GM12874 (cell line): ENCODE data around the gene C1QL3.

Experiments
- TF ChIP-seq, protein P1 (sequence below): IDR thresholded peaks from 2 replicates; pipeline ENCODE4 v1.5.1; 2011; ENCODE audit warnings: low read depth, mild to moderate bottlenecking, control low read depth, low read length, moderate library complexity; ENCODE audit not compliant: insufficient read depth

C1QL3 gene

DNA sequence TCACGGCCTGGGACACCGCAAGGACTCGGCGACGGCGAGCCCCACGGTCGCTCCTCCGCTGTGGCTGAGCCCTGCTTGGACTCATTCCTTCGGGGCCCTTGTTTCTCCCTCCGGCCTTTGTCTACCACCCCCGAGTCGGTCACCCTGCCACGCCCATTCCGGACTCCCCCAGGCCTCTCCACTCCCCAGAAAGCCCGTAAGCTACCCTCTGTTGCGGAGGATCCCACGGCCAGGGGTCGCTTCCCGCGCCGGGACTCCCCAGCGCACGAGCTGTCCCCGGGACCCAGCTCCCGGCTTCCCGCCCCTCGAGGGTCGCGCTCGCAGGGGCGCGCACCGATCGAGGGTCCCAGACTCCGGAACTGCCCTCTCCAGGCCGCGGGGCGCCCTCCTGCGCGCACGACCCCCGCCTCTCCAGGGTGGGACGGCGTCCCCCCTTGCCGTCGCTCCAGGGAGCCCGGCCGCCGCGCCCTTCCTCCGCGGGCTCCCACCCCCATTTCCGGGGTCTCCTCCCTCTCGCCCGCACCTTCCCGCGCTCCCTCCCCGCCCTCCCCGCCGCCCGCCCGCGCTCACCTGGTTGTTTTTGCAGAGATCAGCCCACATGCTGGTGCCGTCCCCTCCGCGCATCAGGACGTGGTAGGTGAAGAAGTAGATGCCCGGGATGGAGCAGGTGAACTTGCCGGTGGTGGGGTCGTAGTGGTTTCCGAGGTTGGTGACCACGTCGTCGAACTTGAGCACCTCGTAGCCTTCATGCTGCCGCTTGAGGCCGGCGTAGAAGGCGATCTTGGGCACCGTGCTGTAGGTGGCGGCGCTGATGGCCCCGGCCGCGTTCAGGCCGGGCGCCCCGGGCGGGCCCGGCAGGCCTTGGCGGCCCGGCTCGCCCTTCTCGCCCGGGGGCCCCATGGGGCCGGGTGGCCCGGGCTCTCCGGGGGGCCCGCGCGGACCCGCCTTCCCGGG is 1.5 kb downstream of the C1QL3 start:
- TF ChIP-seq, protein P1, sequence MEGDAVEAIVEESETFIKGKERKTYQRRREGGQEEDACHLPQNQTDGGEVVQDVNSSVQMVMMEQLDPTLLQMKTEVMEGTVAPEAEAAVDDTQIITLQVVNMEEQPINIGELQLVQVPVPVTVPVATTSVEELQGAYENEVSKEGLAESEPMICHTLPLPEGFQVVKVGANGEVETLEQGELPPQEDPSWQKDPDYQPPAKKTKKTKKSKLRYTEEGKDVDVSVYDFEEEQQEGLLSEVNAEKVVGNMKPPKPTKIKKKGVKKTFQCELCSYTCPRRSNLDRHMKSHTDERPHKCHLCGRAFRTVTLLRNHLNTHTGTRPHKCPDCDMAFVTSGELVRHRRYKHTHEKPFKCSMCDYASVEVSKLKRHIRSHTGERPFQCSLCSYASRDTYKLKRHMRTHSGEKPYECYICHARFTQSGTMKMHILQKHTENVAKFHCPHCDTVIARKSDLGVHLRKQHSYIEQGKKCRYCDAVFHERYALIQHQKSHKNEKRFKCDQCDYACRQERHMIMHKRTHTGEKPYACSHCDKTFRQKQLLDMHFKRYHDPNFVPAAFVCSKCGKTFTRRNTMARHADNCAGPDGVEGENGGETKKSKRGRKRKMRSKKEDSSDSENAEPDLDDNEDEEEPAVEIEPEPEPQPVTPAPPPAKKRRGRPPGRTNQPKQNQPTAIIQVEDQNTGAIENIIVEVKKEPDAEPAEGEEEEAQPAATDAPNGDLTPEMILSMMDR, result no peak

DNA sequence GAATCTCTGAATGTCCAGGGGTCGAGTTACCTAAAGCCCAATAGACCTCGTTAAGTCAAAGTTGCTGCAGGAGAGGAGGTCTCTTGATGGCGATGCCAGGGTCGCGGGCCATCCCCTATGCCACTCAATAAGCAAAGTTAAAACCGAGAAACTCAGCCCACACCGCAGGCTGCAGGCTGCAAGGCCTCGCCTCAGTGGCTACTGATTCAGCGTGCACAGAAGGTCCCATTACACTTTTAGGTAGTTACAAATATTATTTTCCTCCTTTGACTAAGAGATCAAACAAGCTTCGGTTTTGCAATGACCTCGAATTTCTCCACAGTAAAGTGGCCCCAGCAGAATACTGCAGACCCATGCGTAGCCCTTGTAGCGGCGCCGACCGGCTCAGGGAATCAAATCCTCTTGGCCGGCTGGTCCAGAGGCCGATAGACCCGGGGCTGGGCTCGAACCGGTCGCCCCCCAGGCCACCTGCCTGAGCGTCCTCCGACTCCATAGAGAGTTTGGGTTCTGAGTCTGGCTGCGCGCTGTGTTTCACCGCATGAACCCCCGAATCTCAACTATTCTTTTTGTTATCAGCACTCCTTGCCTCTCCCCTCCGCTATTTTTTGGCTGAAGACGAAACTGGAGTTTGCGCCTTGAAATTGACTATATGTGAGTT is 2.3 kb downstream of the C1QL3 start:
- TF ChIP-seq, protein P1, result no peak

DNA sequence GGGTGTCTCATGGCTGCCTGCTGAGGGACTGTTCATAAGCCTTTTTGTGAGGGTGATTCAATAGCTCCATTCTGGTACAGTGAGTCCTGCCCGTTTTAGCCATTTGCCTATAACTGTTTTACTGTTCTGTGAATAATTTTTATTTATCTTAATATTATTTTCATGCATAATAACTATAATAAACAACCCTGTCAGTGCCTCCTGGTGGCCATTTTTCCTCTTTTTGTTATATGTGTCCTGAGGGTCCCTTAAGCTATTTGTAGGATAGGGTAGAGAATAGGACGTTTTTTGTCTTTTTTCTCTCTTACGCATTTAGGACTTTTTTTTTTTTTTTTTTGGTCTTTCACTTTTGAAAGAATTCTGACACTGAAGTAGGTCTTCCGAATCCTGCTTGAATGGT is 2.9 kb downstream of the C1QL3 start:
- TF ChIP-seq, protein P1, result 0 out of 2 replicates have a peak, but pooled peaks have one; percentile 1

- TF ChIP-seq, protein P1, result no peak
Measured at GRCh38 chr10:16510843-16511242, 10.8 kb downstream of the C1QL3 start.

DNA sequence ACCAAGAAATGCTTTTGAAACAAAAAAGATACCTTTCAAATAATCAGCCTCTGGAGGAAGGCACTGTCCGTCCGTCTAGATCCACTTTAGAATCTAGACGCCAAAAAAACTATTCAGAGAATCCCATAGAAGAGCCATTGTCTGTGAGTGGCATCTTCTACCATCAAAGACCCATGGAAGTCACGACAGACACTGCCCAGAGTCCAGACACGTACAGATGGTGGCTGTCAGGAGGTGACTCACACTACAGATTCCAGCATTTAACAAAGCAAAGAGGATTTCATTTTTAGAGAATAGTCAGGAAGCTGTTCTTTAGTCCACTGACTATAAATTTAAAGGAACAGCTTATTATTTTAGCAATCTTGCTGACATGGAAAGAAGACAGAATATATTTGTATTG is 11.7 kb downstream of the C1QL3 start:
- TF ChIP-seq, protein P1, result no peak

DNA sequence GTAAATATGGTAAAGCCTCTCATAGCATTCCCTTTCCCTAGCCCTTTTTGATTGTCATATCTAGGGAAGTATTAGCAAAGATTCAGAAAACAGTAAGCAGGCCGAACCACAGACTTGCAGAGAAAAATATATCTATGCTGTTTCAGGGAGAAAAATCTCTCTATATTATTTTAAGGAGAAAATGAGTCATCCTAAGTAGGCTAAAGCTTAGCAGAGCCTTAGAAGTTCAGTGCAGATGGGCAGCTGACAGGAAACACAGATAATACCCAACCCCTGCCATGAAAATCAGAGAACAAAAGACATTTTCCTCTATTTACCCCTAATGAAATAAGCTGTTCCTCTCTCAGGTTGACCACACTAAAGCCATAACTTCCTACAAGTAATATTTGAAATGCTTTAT is 16.5 kb downstream of the C1QL3 start:
- TF ChIP-seq, protein P1, result no peak

DNA sequence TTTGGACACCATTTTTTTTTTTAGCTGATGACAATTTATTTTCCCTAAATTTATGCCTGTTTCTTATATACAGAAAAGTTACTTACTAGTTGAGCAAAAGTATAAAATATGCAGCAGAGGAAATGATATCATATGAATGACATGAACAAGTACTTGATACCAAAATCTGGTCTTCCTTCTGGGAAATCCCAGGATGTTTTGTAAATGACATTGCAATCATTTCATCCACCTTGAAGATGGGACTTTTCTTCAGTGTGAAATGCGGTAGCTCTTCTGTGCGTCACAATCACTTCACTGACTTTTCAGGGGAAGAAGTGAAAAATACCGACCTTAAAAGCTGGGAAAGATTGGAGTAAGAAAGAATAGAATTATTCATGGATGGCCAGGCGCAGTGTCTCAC is 23.8 kb downstream of the C1QL3 start:
- TF ChIP-seq, protein P1, result no peak
